MG63 (cell line): ENCODE measurements around the gene PCSK5. TPM values are rescaled to one million over a fixed set of nuclear protein-coding genes. Genes with fewer than 3 reads are reported as not detected.
"Not testable (repeated sequence)": the region's sequence is repeated elsewhere in the genome, so short reads cannot be mapped to it uniquely, and the experiment has no call there.

Source experiments
- DNase-seq: peaks from one replicate; pipeline ENCODE4 v3.0.0-alpha.2; 2020
- H3K27me3 ChIP-seq: fragments of 250-450 bp; sonication (Bioruptor Pico); 2 replicates; pipeline ENCODE4 v1.5.1; 2020; ENCODE audit warnings: mild to moderate bottlenecking, moderate library complexity
- H3K36me3 ChIP-seq: fragments of 250-450 bp; sonication (Bioruptor Pico); 2 replicates; pipeline ENCODE4 v1.5.1; 2020; ENCODE audit warnings: mild to moderate bottlenecking, moderate library complexity
- H3K4me3 ChIP-seq: fragments of 250-450 bp; sonication (Bioruptor Pico); 2 replicates; pipeline ENCODE4 v1.5.1; 2020; ENCODE audit warnings: mild to moderate bottlenecking, moderate library complexity
- H3K9me3 ChIP-seq: fragments of 250-450 bp; sonication (Bioruptor Pico); 2 replicates; pipeline ENCODE4 v1.5.1; 2020; ENCODE audit warnings: mild to moderate bottlenecking, moderate library complexity
- total RNA-seq: library from RNA; depleted of rRNA; stranded (reverse); fragments of >200 nt; shearing (Covaris generic); gene quantifications from 2 replicates; pipeline ENCODE4 v1.2.3, GENCODE V29; 2014; ENCODE audit warnings: low replicate concordance

The PCSK5 gene
- total RNA-seq, 1 experiment from 2014 or later = 0.13 TPM

GRCh38 chr9:76324030-76324429 is 433.6 kb downstream of the PCSK5 start:
- not testable (repeated sequence) for H3K36me3 ChIP-seq, DNase-seq, H3K4me3 ChIP-seq, H3K9me3 ChIP-seq, H3K27me3 ChIP-seq

DNA sequence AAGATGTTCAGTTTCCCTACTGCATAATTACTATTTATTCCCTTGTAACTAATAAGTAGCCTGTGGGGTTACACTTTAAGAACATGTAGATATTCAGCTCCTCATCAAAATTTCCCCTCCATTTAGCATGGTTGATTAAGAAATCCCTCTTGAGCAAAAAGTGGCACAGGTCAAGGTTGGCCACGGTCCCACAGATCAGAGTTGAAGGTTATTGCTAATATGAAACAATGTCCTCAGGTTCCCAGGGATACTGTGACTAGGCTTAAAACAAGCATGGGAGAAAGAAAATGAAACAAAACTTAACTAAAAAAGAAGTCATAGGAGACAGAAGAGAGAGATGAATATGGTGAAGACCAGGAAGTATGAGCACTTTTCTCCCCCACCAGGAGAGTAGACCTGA is 439.6 kb downstream of the PCSK5 start:
- H3K27me3 ChIP-seq = no peaks in the 10 kb centered on the region
- no peaks in the 10 kb centered on the region for H3K9me3 ChIP-seq
- no peaks in the 10 kb centered on the region for H3K36me3 ChIP-seq
- no peak overlapping the region for H3K4me3 ChIP-seq
- no peak for DNase-seq

DNA sequence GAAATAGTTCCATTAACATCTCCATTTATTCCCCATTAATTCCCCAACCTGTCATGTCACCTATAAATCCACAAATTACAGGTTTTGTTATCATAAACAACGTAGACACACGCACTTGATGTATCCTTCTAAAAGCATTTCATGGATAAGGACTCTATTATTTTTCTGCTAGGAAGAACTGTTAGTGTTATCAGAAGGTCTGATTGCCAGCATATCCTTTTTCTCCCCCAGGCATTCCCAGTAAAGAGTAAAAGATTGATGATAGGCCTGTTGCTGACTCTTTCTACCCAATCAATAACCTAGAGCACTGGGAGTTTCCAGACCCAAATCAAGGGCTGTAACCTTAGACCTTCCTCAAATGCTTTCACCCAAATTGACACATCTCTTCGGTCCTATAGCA is 442.9 kb downstream of the PCSK5 start:
- H3K27me3 ChIP-seq = no peaks in the 10 kb centered on the region
- no peak overlapping the region for H3K4me3 ChIP-seq
- H3K36me3 ChIP-seq = no peaks in the 10 kb centered on the region
- DNase-seq = no peak
- H3K9me3 ChIP-seq = no peaks in the 10 kb centered on the region

DNA sequence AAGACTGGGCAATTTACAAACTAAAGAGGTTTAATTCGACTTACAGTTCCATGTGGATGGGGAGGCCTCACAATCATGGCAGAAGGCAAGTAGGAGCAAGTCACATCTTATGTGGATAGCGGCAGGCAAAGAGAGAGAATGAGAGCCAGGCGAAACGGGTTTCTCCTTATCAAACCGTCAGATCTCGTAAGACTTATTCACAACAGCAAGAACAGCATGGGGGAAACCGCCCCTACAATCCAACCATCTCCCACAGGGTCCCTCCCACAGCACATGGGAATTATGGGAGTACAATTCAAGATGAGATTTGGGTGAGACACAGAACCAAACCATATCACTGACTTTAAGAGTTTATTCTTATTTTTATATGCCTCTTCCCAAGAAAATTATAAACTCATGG is 443.5 kb downstream of the PCSK5 start:
- Histone ChIP-seq H3K27me3 (no peaks in the 10 kb centered on the region), H3K9me3 (no peaks in the 10 kb centered on the region), H3K36me3 (no peaks in the 10 kb centered on the region), H3K4me3 (no peak overlapping the region)
- DNase-seq = no peak

GRCh38 chr9:76336027-76336426 is 445.6 kb downstream of the PCSK5 start:
- H3K36me3 ChIP-seq = no peaks in the 10 kb centered on the region
- H3K9me3 ChIP-seq = no peaks in the 10 kb centered on the region
- DNase-seq = no peak
- H3K4me3 ChIP-seq = no peak overlapping the region
- H3K27me3 ChIP-seq = no peaks in the 10 kb centered on the region

DNA sequence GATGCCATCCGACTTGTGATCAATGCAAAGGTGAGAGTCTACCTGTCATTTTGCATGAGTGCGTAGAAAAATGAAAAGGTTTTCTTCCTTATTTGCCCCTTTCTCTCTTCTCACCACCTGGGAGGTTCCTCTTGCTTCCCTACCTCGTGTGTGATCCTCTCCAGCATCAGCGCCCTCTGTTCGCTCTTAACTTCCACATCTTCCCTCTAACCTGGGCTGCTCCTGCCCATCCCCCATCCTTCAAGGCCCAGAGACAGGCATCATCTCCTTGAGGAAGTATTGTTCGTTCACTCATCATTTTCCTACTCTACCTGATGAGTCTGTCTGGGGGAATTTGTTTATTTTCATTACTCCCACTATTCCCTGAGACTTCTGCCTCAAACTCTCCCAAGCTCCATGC is 447.9 kb downstream of the PCSK5 start:
- Histone ChIP-seq H3K9me3 (no peaks in the 10 kb centered on the region), H3K4me3 (no peak overlapping the region), H3K36me3 (no peaks in the 10 kb centered on the region), H3K27me3 (no peaks in the 10 kb centered on the region)
- no peak for DNase-seq

GRCh38 chr9:76341616-76342015 is 451.1 kb downstream of the PCSK5 start:
- Histone ChIP-seq H3K36me3 (no peaks in the 10 kb centered on the region), H3K9me3 (no peaks in the 10 kb centered on the region), H3K27me3 (no peaks in the 10 kb centered on the region), H3K4me3 (no peak overlapping the region)
- no peak for DNase-seq

- Histone ChIP-seq H3K9me3 (no peaks in the 10 kb centered on the region), H3K4me3 (no peak overlapping the region), H3K27me3 (no peaks in the 10 kb centered on the region), H3K36me3 (no peaks in the 10 kb centered on the region)
- DNase-seq = no peak
Observed at GRCh38 chr9:76342201-76342600, 451.7 kb downstream of the PCSK5 start.

DNA sequence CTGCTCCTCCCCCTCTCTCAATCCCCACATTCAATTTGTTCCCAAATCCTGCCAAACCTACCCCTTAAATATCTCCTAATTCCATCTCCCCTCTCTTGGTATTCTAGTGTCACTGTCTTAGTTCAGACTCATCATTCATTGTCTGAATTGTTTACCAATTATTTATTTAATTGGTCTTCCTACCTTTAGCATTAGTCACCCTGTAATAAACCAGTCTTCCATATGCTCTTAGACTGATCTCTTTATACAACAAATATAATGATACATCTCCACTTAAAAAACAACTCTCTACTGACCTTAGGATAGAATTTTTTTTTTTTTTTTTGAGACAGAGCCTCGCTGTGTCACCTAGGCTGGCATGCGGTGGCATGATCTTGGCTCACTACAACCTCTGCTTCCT is 452.4 kb downstream of the PCSK5 start:
- H3K9me3 ChIP-seq = no peaks in the 10 kb centered on the region
- no peaks in the 10 kb centered on the region for H3K36me3 ChIP-seq
- no peak for DNase-seq
- no peaks in the 10 kb centered on the region for H3K27me3 ChIP-seq
- H3K4me3 ChIP-seq = no peak overlapping the region

GRCh38 chr9:76349865-76350264 is 459.4 kb downstream of the PCSK5 start:
- no peak for DNase-seq

GRCh38 chr9:76351006-76351405 is 460.5 kb downstream of the PCSK5 start:
- no peak overlapping the region for H3K4me3 ChIP-seq
- no peaks in the 10 kb centered on the region for H3K27me3 ChIP-seq
- no peaks in the 10 kb centered on the region for H3K9me3 ChIP-seq
- no peak for DNase-seq
- no peaks in the 10 kb centered on the region for H3K36me3 ChIP-seq

More at GRCh38 chr9:76349865-76350264, 459.4 kb downstream of the PCSK5 start:
- H3K27me3 ChIP-seq = no peaks in the 10 kb centered on the region
- no peak overlapping the region for H3K4me3 ChIP-seq
- no peaks in the 10 kb centered on the region for H3K9me3 ChIP-seq
- H3K36me3 ChIP-seq = no peaks in the 10 kb centered on the region

DNA sequence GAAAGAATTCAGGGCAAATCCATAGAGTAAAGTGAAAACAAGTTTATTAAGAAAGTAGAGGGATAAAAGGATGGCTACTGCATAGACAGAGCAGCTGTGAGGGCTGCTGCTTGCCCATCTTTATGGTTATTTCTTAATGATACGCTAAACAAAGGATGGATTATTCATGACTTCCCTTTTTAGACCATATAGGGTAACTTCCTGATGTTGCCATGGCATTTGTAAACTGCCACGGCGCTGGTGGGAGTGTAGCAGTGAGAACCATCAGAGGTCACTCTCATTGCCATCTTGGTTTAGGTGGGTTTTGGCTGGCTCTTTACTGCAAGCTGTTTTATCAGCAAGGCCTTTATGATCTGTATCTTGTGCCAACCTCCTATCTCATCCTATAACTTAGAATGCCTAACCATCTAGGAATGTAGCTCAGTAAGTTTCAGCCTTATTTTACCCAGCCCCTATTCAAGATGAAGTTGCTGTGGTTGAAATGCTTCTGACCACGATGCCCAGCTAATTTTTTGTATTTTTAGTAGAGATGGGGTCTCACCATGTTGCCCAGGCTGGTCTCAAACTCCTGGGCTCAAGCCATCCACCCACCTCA is 461.6 kb downstream of the PCSK5 start:
- Histone ChIP-seq H3K9me3 (no peaks in the 10 kb centered on the region), H3K36me3 (no peaks in the 10 kb centered on the region), H3K4me3 (no peak overlapping the region), H3K27me3 (no peaks in the 10 kb centered on the region)
- DNase-seq = no peak

GRCh38 chr9:76353280-76353679 is 462.8 kb downstream of the PCSK5 start:
- no peaks in the 10 kb centered on the region for H3K9me3 ChIP-seq
- no peaks in the 10 kb centered on the region for H3K36me3 ChIP-seq
- H3K4me3 ChIP-seq = no peak overlapping the region
- no peak for DNase-seq
- no peaks in the 10 kb centered on the region for H3K27me3 ChIP-seq

DNA sequence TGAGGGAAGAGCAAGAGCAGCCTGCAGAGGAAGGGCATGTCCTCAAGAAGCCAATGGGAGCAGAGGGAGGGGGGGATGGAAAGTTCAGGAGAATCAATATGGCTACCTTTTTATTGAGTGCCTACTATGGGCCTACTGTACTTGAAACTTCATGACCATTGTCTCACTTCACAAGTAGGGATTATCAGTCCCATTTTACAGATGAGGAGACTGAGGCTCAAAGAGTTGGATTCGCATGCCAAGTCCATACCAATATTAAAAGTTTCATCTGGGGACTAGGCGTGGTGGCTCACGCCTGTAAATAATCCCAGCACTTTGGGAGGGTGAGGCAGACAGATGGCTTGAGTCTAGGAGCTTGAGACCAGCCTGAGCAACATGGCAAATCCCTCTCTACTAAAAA is 463.7 kb downstream of the PCSK5 start:
- DNase-seq = no peak
- no peaks in the 10 kb centered on the region for H3K36me3 ChIP-seq
- no peak overlapping the region for H3K4me3 ChIP-seq
- H3K9me3 ChIP-seq = no peaks in the 10 kb centered on the region
- H3K27me3 ChIP-seq = no peaks in the 10 kb centered on the region

GRCh38 chr9:76355886-76356285 is 465.4 kb downstream of the PCSK5 start:
- no peaks in the 10 kb centered on the region for H3K36me3 ChIP-seq

GRCh38 chr9:76357555-76357954 is 467.1 kb downstream of the PCSK5 start:
- Histone ChIP-seq H3K27me3 (no peaks in the 10 kb centered on the region), H3K4me3 (no peak overlapping the region), H3K36me3 (no peaks in the 10 kb centered on the region), H3K9me3 (no peaks in the 10 kb centered on the region)
- DNase-seq = no peak

More at GRCh38 chr9:76355886-76356285, 465.4 kb downstream of the PCSK5 start:
- Histone ChIP-seq H3K27me3 (no peaks in the 10 kb centered on the region), H3K9me3 (no peaks in the 10 kb centered on the region), H3K4me3 (no peak overlapping the region)
- DNase-seq = no peak

GRCh38 chr9:76358628-76359280 is 468.3 kb downstream of the PCSK5 start:
- no peak overlapping the region for H3K4me3 ChIP-seq
- DNase-seq = no peak

DNA sequence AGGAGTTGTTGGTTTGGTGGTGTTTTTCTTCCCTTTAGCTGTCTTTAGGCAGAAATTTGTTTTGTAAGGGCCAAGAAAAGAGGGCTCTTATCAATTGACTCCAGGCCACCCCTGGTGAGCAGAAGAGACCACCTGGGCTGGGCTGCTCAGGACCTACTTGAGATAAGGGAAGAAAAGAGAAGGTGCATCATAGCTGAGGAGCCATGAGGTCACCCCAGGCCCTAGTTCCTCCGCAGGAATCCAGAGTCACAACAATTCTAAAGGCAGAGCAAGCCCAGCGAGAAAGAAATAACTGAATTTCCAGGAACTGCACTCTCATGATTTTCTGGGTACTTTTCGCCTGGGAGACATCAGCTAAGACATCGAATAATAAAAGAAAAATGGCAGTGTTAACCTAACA is 468.9 kb downstream of the PCSK5 start:
- Histone ChIP-seq H3K36me3 (no peaks in the 10 kb centered on the region), H3K27me3 (no peaks in the 10 kb centered on the region), H3K4me3 (no peak overlapping the region), H3K9me3 (no peaks in the 10 kb centered on the region)
- DNase-seq = no peak

More at GRCh38 chr9:76358628-76359280, 468.3 kb downstream of the PCSK5 start:
- no peaks in the 10 kb centered on the region for H3K36me3 ChIP-seq
- H3K9me3 ChIP-seq = no peaks in the 10 kb centered on the region
- H3K27me3 ChIP-seq = no peaks in the 10 kb centered on the region
